ENCODE measurements around the gene MAP1LC3A. TPM values are rescaled to one million over a fixed set of nuclear protein-coding genes. Genes with fewer than 3 reads are reported as not detected.

The MAP1LC3A gene
- total and polyA plus RNA-seq, 8 donors, result 11.7 to 98.4 (median 50.4) TPM

DNA sequence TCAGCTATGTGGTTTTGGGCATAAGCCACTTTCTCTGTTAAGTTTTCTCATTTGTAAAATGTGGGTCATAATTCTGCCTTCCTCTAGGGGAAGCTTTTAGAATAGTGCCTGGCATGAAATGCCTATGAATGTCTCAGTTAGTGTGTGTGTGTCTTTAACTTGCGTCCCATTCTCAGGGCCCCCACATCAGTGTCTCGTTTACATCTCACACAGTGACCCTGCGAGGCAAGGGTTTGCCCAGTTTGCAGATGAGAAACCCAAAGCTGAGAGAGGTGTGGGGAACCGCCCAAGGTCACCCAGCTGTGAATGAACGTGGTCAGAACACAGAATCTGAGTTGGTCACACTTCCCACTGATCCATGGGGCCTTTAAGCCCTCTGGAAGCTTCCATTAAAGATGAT is 28.2 kb upstream of the MAP1LC3A start:
- Histone ChIP-seq H3K36me3 (peaks cover 50 to 88% (median 85%) of the 10 kb centered on the region in 4 donors), H3K4me3 (no peak overlapping the region), H3K9me3 (no peaks in the 10 kb centered on the region), H3K27me3 (no peaks in the 10 kb centered on the region), H3K27ac (no peak overlapping the region), H3K4me1 (peaks cover 32 to 73% (median 49%) of the 10 kb centered on the region in 4 donors)
- 67 to 83% (median 72%) methylated on average over 5 of the region's 5 CpGs for WGBS, 5 donors
- TF ChIP-seq POLR2A (IDR thresholded peaks at IDR 0.05), result no peak
- TF ChIP-seq EP300 (IDR thresholded peaks at IDR 0.05), result no peak
- TF ChIP-seq POLR2AphosphoS5 (IDR thresholded peaks at IDR 0.05), result no peak
- no peak for DNase-seq
- intact Hi-C loops (cut with DNase I; ENCODE audit: low total_unique reads), result no loop called here

DNA sequence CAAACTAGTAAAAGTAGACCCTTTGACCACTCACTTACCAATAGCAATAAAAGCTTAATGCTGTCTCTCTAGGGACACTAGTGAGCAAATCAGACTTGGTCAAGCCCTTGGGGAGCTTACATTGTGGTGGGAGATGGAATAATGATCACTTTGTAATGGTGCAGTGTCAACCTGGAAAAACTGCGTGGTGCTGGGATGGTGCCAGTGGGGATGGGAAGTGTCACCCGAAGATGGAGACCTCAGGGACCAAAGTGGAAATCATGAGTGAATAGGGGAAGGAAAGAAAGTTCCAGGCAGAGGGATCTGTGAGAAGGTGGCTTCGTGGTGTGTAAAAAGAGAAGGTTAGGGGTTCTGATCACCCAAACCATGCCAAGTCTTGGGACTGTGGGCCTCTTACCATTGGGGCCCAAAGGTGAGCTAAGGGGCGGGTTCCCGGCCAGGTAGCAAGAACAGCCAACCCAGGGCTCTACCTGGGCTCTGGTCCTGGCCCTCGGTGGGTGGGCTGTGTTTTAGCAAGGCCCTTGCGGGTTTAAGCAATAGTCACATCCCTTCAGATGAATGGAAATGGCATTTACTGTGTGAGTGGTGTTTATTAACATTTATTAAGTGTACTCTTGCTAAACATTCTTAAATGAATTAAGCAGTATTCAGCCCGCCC is 26.8 kb upstream of the MAP1LC3A start:
- DNase-seq, result no peak
- TF ChIP-seq, protein P1, sequence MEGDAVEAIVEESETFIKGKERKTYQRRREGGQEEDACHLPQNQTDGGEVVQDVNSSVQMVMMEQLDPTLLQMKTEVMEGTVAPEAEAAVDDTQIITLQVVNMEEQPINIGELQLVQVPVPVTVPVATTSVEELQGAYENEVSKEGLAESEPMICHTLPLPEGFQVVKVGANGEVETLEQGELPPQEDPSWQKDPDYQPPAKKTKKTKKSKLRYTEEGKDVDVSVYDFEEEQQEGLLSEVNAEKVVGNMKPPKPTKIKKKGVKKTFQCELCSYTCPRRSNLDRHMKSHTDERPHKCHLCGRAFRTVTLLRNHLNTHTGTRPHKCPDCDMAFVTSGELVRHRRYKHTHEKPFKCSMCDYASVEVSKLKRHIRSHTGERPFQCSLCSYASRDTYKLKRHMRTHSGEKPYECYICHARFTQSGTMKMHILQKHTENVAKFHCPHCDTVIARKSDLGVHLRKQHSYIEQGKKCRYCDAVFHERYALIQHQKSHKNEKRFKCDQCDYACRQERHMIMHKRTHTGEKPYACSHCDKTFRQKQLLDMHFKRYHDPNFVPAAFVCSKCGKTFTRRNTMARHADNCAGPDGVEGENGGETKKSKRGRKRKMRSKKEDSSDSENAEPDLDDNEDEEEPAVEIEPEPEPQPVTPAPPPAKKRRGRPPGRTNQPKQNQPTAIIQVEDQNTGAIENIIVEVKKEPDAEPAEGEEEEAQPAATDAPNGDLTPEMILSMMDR (IDR thresholded peaks at IDR 0.05), result no peak

DNA sequence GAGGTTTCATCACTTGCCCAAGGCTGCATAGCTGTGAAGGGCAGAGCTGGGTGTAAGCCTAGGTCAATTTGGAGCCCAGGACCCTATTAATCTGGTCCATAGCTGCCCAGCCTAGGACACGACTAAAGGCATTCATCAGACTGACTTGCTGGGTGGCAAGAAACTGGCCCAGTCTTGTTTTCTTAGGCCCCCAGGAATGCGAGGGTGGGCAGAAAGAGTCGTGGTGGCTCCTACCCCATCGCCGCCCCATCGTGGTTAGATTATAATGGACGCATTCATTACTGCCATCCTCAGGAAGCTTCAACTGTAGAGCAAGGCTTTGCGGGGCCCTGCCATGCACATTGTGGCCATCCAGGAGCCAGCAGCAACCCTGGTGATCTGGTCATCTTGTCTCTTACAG is 26.2 kb upstream of the MAP1LC3A start:
- H3K36me3 ChIP-seq, result peaks cover 52 to 97% (median 96%) of the 10 kb centered on the region in 4 donors
- no peak for TF ChIP-seq EP300 (IDR thresholded peaks at IDR 0.05)
- TF ChIP-seq POLR2AphosphoS5 (IDR thresholded peaks at IDR 0.05), result no peak
- H3K27ac ChIP-seq, result no peak overlapping the region
- H3K9me3 ChIP-seq, result no peaks in the 10 kb centered on the region
- intact Hi-C loops (cut with DNase I; ENCODE audit: low total_unique reads), result no loop called here
- 86 to 93% (median 90%) methylated on average over 8 of the region's 8 CpGs for WGBS, 5 donors
- no peaks in the 10 kb centered on the region for H3K27me3 ChIP-seq
- DNase-seq, result no peak
- peaks cover 14 to 53% (median 31%) of the 10 kb centered on the region in 4 donors for H3K4me1 ChIP-seq
- no peak overlapping the region for H3K4me3 ChIP-seq

More for the DNA sequence above, 26.8 kb upstream of the MAP1LC3A start:
- no peaks in the 10 kb centered on the region for H3K27me3 ChIP-seq
- H3K4me1 ChIP-seq, result peaks cover 18 to 59% (median 35%) of the 10 kb centered on the region in 4 donors
- peaks cover 58 to 97% (median 96%) of the 10 kb centered on the region in 4 donors for H3K36me3 ChIP-seq
- WGBS, 5 donors, result 89 to 95% (median 90%) methylated on average over 8 of the region's 8 CpGs
- intact Hi-C loops (cut with DNase I; ENCODE audit: low total_unique reads), result no loop called here
- no peak overlapping the region for H3K4me3 ChIP-seq
- no peak overlapping the region for H3K27ac ChIP-seq
- H3K9me3 ChIP-seq, result no peaks in the 10 kb centered on the region

DNA sequence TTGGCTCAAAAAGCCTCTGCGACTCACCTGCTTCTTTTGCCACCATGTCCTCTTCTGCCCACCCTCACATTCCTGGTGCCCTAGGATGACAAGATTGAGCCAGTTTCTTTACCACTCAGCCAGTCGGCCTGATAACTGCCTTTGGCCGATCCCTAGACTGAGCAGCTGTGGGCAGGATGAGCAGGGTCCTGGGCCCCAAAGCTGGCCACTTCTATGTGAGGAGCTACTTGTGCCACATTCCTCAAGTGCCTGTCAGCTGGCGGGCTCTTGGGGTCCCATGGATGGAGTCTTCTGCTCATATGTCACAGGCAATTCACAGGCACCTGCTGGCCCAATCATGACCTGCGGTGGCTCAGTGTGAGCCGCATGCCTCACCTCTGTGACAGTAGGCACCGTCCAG is 25.8 kb upstream of the MAP1LC3A start:
- peaks cover 14 to 49% (median 29%) of the 10 kb centered on the region in 4 donors for H3K4me1 ChIP-seq
- no peak overlapping the region for H3K27ac ChIP-seq
- intact Hi-C loops (cut with DNase I; ENCODE audit: low total_unique reads), result no loop called here
- H3K4me3 ChIP-seq, result no peak overlapping the region
- WGBS, 5 donors, result 84 to 94% (median 93%) methylated on average over 7 of the region's 7 CpGs
- no peak for DNase-seq
- H3K27me3 ChIP-seq, result no peaks in the 10 kb centered on the region
- H3K9me3 ChIP-seq, result no peaks in the 10 kb centered on the region
- H3K36me3 ChIP-seq, result peaks cover 47 to 97% (median 96%) of the 10 kb centered on the region in 4 donors
- no peak for TF ChIP-seq EP300 (IDR thresholded peaks at IDR 0.05)
- no peak for TF ChIP-seq POLR2AphosphoS5 (IDR thresholded peaks at IDR 0.05)
- no peak for TF ChIP-seq POLR2A (IDR thresholded peaks at IDR 0.05)
- TF ChIP-seq, protein P1 (IDR thresholded peaks at IDR 0.05), result no peak

- no peaks in the 10 kb centered on the region for H3K27me3 ChIP-seq
- DNase-seq, result no peak
- peaks cover 45 to 97% (median 93%) of the 10 kb centered on the region in 4 donors for H3K36me3 ChIP-seq
- H3K27ac ChIP-seq, result no peak overlapping the region
- WGBS, 5 donors, result 95 to 98% (median 96%) methylated on average over 13 to 15 of the region's 15 CpGs
- no peak overlapping the region for H3K4me3 ChIP-seq
- intact Hi-C loops (cut with DNase I; ENCODE audit: low total_unique reads), result no loop called here
- H3K4me1 ChIP-seq, result peaks cover 3 to 39% (median 17%) of the 10 kb centered on the region in 4 donors
- no peaks in the 10 kb centered on the region for H3K9me3 ChIP-seq
- TF ChIP-seq POLR2A (IDR thresholded peaks at IDR 0.05), result no peak
- TF ChIP-seq EP300 (IDR thresholded peaks at IDR 0.05), result no peak
- TF ChIP-seq, protein P1 (IDR thresholded peaks at IDR 0.05), result no peak
- no peak for TF ChIP-seq POLR2AphosphoS5 (IDR thresholded peaks at IDR 0.05)
Observed at GRCh38 chr20:34534391-34535165, 23.9 kb upstream of the MAP1LC3A start.

Data from stomach (tissue), 9 donors.